OCI-M2 (cell line): ENCODE results near the gene PRM2.

Experiments
- DNase-seq: peaks from one replicate; lab custom pipeline; 2025; ENCODE audit not compliant: unreplicated experiment; lab: John Stamatoyannopoulos, UW

Gene PRM2

GRCh38 chr16:11264155-11264832, 12.0 kb downstream of the PRM2 start:
- DNase-seq, result no peak

GRCh38 chr16:11263737-11264136, 12.5 kb downstream of the PRM2 start:
- DNase-seq, result no peak

GRCh38 chr16:11262915-11263314, 13.4 kb downstream of the PRM2 start:
- DNase-seq, result no peak

GRCh38 chr16:11260596-11260966, 15.7 kb downstream of the PRM2 start:
- no peak for DNase-seq

GRCh38 chr16:11259655-11260595, 16.4 kb downstream of the PRM2 start:
- DNase-seq, result no peak

GRCh38 chr16:11258553-11259492, 17.5 kb downstream of the PRM2 start:
- DNase-seq, result no peak

- peak; percentile 17 for DNase-seq
Measured at GRCh38 chr16:11257131-11257938, 18.9 kb downstream of the PRM2 start.

GRCh38 chr16:11256661-11257130, 19.6 kb downstream of the PRM2 start:
- no peak for DNase-seq

- DNase-seq, result no peak
Measured at GRCh38 chr16:11255737-11256660, 20.3 kb downstream of the PRM2 start, which contains the start of gene SOCS1. SOCS1 (minus strand) TSS chr16:11256204; CDS start chr16:11255478, 726 bp downstream.

- DNase-seq, result no peak
Measured at GRCh38 chr16:11254913-11255736, 21.2 kb downstream of the PRM2 start.

- DNase-seq, result no peak
Measured at GRCh38 chr16:11253995-11254912, 22.0 kb downstream of the PRM2 start.

GRCh38 chr16:11253009-11253994, 23.0 kb downstream of the PRM2 start:
- no peak for DNase-seq

GRCh38 chr16:11252482-11252931, 23.8 kb downstream of the PRM2 start:
- no peak for DNase-seq

- DNase-seq, result no peak
Measured at GRCh38 chr16:11251525-11252481, 24.5 kb downstream of the PRM2 start.
